22Rv1 (cell line): Measurements from ENCODE around the gene IFT25.

Experiments
- H3K27ac ChIP-seq: fragments of 450-650 bp; 2 replicates; pipeline ENCODE4 v1.5.1; 2017
- ZFX ChIP-seq: fragments of 450-650 bp; IDR thresholded peaks from 2 replicates; pipeline ENCODE4 v1.6.1; 2017; ENCODE audit warnings: antibody characterized with exemption, borderline replicate concordance
- TF ChIP-seq, protein P1 (sequence below): fragments of 450-650 bp; IDR thresholded peaks from 2 replicates; pipeline ENCODE4 v1.5.1; 2017; ENCODE audit warnings: mild to moderate bottlenecking

Gene IFT25

DNA sequence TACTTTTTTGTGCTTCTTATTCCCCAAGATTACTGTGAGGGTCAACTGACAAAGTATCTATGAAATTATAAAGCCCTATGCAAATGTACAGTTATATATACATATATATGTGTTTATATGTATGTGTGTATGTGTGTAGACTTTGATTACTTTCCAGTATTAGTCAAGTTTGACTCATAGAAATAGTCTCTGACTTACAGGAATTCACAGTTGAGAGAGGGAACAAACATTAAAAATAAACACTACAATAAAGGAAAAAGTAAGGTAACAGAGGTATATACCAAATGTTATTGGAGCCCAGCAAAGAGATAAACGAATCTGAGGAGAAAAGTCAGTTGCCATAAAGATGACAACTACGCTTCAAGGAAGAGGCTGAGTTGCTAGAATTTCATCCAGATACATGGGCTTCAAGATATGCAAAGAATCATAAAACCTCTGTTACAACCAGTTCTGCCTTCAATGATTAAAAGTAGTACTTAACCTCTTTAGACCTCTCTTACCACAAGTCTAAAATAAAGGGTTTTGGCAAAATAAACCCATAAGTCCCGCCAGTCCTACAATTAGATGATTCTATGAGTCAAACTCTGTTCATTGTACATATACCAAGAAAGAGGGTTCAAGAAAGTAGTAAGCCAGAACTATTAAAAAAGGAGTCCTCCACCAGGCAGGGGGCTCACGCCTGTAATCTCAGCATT lies 7.2 kb downstream of the IFT25 start:
- no peak for TF ChIP-seq ZFX
- TF ChIP-seq, protein P1, sequence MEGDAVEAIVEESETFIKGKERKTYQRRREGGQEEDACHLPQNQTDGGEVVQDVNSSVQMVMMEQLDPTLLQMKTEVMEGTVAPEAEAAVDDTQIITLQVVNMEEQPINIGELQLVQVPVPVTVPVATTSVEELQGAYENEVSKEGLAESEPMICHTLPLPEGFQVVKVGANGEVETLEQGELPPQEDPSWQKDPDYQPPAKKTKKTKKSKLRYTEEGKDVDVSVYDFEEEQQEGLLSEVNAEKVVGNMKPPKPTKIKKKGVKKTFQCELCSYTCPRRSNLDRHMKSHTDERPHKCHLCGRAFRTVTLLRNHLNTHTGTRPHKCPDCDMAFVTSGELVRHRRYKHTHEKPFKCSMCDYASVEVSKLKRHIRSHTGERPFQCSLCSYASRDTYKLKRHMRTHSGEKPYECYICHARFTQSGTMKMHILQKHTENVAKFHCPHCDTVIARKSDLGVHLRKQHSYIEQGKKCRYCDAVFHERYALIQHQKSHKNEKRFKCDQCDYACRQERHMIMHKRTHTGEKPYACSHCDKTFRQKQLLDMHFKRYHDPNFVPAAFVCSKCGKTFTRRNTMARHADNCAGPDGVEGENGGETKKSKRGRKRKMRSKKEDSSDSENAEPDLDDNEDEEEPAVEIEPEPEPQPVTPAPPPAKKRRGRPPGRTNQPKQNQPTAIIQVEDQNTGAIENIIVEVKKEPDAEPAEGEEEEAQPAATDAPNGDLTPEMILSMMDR: no peak
- no peak overlapping the region for H3K27ac ChIP-seq

DNA sequence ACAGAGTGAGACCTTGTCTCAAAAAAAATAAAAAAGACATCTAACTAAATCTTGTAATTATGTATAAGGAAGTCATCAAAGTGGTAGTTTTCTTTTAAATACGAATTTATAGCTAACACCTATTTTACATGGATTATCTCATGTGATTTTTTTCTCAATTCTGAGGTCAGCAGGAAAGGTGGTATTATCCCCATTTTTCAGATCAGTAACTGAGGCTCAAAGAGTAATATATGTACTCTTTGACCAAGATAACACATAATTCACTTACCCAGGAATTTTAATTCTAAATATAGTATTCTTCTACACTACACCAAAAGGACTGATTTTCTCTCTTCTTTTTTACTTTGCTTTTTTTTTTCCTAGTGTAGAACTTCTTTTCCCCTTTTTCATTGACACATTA lies 9.1 kb downstream of the IFT25 start:
- TF ChIP-seq, protein P1: no peak
- no peak for TF ChIP-seq ZFX
- H3K27ac ChIP-seq: no peak overlapping the region

DNA sequence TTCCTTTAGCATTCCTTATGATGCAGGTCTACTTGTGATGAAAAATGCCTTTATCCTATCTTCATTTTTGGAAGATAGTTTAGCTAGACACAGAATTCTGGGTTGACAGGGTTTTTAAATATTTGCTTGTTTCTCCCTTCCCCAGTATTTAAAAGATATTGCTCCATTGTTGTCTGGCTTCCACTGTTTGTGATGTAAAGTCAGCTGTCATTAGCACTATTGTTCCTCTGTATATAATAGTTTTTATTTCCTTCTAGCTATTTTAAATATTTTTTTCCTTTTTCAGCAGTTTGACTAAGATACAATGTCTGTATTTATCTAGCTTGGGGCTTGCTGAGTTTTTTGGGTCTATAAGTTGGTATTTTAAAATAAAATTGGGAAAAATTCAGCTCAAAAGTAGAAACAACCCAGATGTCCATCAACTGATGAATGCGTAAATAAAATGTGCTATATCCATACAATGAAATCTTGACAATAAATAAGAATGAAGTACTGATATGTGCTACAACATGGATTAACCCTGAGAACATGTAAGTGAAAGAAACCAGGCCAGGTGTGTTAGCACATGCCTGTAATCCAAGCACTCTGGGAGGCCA lies 11.2 kb downstream of the IFT25 start:
- H3K27ac ChIP-seq: no peak overlapping the region
- TF ChIP-seq, protein P1: no peak
- TF ChIP-seq ZFX: no peak

DNA sequence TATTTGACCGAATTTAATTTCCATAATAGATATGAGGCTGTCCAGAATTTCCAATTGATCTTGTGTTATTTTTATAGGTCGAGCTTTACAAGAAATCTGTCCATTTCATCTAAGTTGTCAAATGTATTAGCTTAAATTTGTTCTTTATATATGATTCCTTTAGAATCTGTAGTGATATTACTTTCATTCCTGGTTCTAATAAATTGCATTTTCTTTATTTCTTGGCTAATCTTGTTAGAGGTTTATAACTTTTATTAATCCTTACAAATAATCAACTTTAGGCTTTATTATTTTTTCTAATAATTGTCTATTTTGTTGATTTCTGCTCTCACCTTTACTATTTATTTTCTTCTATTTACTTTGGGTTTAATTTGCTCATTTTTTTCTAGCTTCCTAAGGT lies 14.0 kb downstream of the IFT25 start:
- no peak overlapping the region for H3K27ac ChIP-seq
- TF ChIP-seq, protein P1: no peak
- TF ChIP-seq ZFX: no peak

DNA sequence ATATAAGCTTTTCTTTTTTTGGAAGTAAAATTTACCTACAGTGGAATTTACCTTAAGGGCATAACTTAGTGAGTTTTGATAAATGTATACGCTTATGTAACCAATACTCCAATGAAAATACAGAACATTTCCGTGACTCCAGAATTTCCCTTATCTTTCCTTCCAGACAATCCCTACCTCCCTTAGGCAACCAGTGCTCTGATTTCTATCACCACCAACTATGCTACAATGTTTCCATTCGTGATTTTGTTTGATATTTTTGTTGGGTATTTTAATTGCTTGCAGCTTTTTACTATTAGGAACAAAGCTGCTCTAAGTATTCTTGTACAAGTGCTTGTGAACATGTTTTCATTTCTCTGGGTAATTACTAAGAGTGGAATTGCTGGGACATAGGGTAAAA lies 14.6 kb downstream of the IFT25 start:
- TF ChIP-seq, protein P1: no peak
- no peak for TF ChIP-seq ZFX
- H3K27ac ChIP-seq: no peak overlapping the region

DNA sequence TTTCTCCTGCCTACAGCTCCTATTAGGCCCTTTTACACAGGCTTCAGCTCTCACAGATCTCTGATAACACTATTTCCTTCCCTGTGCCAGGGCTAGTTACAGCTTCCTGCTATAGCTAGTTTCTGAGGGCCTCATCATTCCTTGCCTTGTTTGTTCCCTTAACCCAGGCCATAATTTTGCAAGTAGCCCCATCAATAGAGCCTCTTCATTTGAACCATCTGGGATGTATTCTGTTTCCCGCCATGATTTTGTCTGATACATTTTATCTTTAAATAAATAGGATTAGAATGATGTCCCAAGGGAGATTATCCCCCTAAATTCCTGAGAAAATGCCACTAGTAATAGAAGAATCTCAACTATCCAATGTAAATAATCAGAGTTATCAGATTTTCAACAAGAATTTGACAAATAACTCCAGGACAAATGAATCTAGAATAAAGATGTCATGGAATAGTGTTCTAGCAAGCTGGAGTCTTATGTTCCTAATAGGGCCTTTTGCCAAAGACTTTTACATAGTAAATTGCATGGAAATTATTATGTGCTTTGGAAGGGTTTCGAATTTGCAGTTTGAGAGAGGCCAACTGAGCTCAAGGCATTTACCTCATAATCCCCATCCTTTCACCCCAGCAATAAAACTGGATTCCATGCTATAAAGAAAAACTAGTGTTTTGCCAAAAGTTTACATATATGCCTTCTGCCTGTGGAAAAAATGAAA lies 16.1 kb downstream of the IFT25 start:
- H3K27ac ChIP-seq: no peak overlapping the region
- TF ChIP-seq, protein P1: no peak
- TF ChIP-seq ZFX: no peak

DNA sequence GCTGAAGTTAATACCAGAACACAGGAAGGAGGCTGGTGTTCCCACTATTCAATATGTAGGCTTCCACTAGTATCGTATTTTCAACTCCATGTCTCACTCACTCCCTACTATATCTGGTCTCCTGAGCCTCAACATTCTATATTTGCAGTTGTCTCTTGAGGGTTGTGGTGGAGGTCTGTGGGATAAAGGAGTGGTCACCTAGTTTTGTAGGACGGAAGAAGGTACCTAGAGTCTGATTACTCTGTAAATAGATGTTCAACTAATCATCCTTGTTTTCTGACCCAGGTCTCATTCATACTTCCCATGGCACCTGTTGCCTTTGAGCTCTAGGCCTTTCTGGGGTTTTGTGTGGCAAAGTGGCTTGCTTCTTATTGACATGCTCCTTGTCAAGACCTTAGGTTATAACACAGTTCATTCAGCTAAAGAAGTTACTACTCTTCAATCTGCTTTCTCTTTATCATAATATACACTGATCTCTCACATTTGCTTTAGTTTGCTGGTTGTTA lies 18.1 kb downstream of the IFT25 start:
- no peak overlapping the region for H3K27ac ChIP-seq

More for the DNA sequence above, 18.1 kb downstream of the IFT25 start:
- no peak for TF ChIP-seq ZFX
- TF ChIP-seq, protein P1: no peak
